K562 (cell line): ENCODE measurements around the gene IGF2BP1. TPM values are rescaled to one million over a fixed set of nuclear protein-coding genes. Genes with fewer than 3 reads are reported as not detected.

Source experiments
- ATAC-seq: fragments of 200-7000 bp; cut with Tn5 transposase; 3 replicates; pipeline ENCODE4 v1.9.1; 2020; ENCODE audit warnings: moderate library complexity
- BruUV-seq: library from RNA; stranded (reverse); fragments of 400-500 nt; replicated peaks from 2 replicates; lab custom pipeline; 2021; lab: Mats Ljungman, UMichigan
- CTCF ChIA-PET: fragments of 300-600 bp; formaldehyde crosslinking; extraction: SDS; loops from one replicate; lab custom pipeline; 2021; ENCODE audit warnings: low intra/inter-chr PET ratio; lab: Yijun Ruan, JAX
- POLR2A ChIA-PET: fragments of 300-600, 350-650 bp; sonication (Branson Sonifier 250); formaldehyde crosslinking; extraction: SDS; loops from one replicate; lab custom pipeline; 2021; ENCODE audit warnings: antibody characterized with exemption, inconsistent platforms; lab: Yijun Ruan, JAX
- DNase-seq, 4 experiments: peaks; one replicate each; pipeline versions ENCODE4 v3.0.0 to v3.0.0-alpha.2; 2011 to 2018; ENCODE audit warnings: low spot score in 3 of 4, mixed read lengths in 3 of 4; ENCODE audit errors: extremely low read depth in 1 of 4
- FAIRE-seq: peaks from 2 replicates; lab custom pipeline; 2011; peaks lifted over from hg19 to GRCh38; lab: Jason Lieb, UNC
- H2AFZ ChIP-seq: 2 replicates; pipeline ENCODE4 v1.6.0; 2011; ENCODE audit warnings: low read depth, low read length, control low read depth, inconsistent platforms
- H3K27ac ChIP-seq: fragments of 200-600 bp; 3 replicates; pipeline ENCODE4 v1.8.0; 2011; ENCODE audit warnings: low read depth, mild to moderate bottlenecking, control low read depth, inconsistent platforms, low read length, moderate library complexity, mixed read lengths; ENCODE audit errors: extremely low read depth
- H3K27me3 ChIP-seq, 2 experiments: fragments of 300-600 bp in 1 of 2; 2 replicates in 1 of 2; 3 replicates in 1 of 2; pipeline versions ENCODE4 v1.6.0 to v1.8.0; 2011; ENCODE audit warnings: inconsistent platforms in 2 of 2, low read length in 2 of 2, mild to moderate bottlenecking in 1 of 2, mixed read lengths in 1 of 2, moderate library complexity in 1 of 2; ENCODE audit not compliant: control insufficient read depth in 2 of 2, insufficient read depth in 2 of 2
- H3K36me3 ChIP-seq: fragments of 300-600 bp; 3 replicates; pipeline ENCODE4 v1.8.0; 2011; ENCODE audit warnings: mild to moderate bottlenecking, low read length, inconsistent platforms; ENCODE audit not compliant: control insufficient read depth, insufficient read depth
- H3K4me1 ChIP-seq, 2 experiments: fragments of 200-600 bp in 1 of 2; replicated peaks in 1 of 2; 2 replicates in 1 of 2; 3 replicates in 1 of 2; pipeline versions ENCODE4 v1.5.1 to v1.8.0; 2011; ENCODE audit warnings: inconsistent platforms in 2 of 2, low read length in 2 of 2, mild to moderate bottlenecking in 1 of 2, mixed read lengths in 1 of 2, moderate library complexity in 1 of 2; ENCODE audit not compliant: control insufficient read depth in 2 of 2, insufficient read depth in 2 of 2
- H3K4me2 ChIP-seq: 2 replicates; pipeline ENCODE4 v1.6.1; 2011; ENCODE audit warnings: low read length, control low read depth, inconsistent platforms, mixed read lengths; ENCODE audit not compliant: insufficient read depth
- H3K4me3 ChIP-seq: fragments of 200-600 bp; sonication (generic), shearing (Covaris generic); 2 replicates; pipeline ENCODE4 v1.5.1; 2016; ENCODE audit warnings: control low read depth, inconsistent platforms
- H3K79me2 ChIP-seq: fragments of 200-600 bp; 3 replicates; pipeline ENCODE4 v1.8.0; 2011; ENCODE audit warnings: low read length, inconsistent platforms; ENCODE audit not compliant: control insufficient read depth, insufficient read depth
- H3K9ac ChIP-seq, 2 experiments: 2 replicates each; pipeline versions ENCODE4 v1.6.0 to v1.6.1; 2011; ENCODE audit warnings: low read depth in 2 of 2, low read length in 2 of 2, control low read depth in 1 of 2, inconsistent platforms in 1 of 2, mild to moderate bottlenecking in 1 of 2, mixed read lengths in 1 of 2; ENCODE audit not compliant: insufficient read depth in 1 of 2
- H3K9me1 ChIP-seq: one replicate; pipeline ENCODE4 v1.6.0; 2011; ENCODE audit warnings: inconsistent platforms, mild to moderate bottlenecking, low read length, moderate library complexity; ENCODE audit not compliant: control insufficient read depth, insufficient read depth
- H3K9me3 ChIP-seq: replicated peaks from 2 replicates; pipeline ENCODE4 v1.5.1; 2011; ENCODE audit warnings: low read depth, low read length, inconsistent platforms; ENCODE audit not compliant: control insufficient read depth, insufficient read depth
- H4K20me1 ChIP-seq: replicated peaks from 2 replicates; pipeline ENCODE4 v1.6.1; 2011; ENCODE audit warnings: low read length, inconsistent platforms, mixed read lengths; ENCODE audit not compliant: control insufficient read depth, insufficient read depth
- BCOR ChIP-seq: fragments of 450-650 bp; IDR thresholded peaks from 2 replicates; pipeline ENCODE4 v1.6.1; 2016
- CEBPB ChIP-seq: fragments of 450-650 bp; IDR thresholded peaks from 2 replicates; pipeline ENCODE4 v1.6.1; 2016; ENCODE audit warnings: missing genetic modification characterization, missing compliant biosample characterization
- DACH1 ChIP-seq: fragments of 450-650 bp; IDR thresholded peaks from 2 replicates; pipeline ENCODE4 v1.6.1; 2018; ENCODE audit not compliant: partially characterized antibody
- FOXM1 ChIP-seq, 2 experiments: fragments of 450-650 bp in 1 of 2; sonication (generic) in 1 of 2; formaldehyde crosslinking in 1 of 2; IDR thresholded peaks; 2 replicates each; pipeline versions ENCODE4 v1.6.1 to v1.9.0; 2017 to 2022; ENCODE audit warnings: low read depth in 2 of 2, mild to moderate bottlenecking in 2 of 2, missing genetic modification reagents in 1 of 2, moderate library complexity in 1 of 2
- HNRNPK ChIP-seq: fragments of 200-400 bp; formaldehyde crosslinking; IDR thresholded peaks from one replicate; pipeline ENCODE4 v1.6.1; 2018; ENCODE audit warnings: mild to moderate bottlenecking, low read depth, low read length; ENCODE audit not compliant: poor library complexity, severe bottlenecking
- MXI1 ChIP-seq: IDR thresholded peaks from 2 replicates; pipeline ENCODE4 v1.6.1; 2011; ENCODE audit warnings: low read depth, mild to moderate bottlenecking, improper control_type of control experiment, low read length
- RAD21 ChIP-seq, 2 experiments: fragments of 250-450 bp in 1 of 2; fragments of 450-650 bp in 1 of 2; sonication (Bioruptor Pico) in 1 of 2; formaldehyde crosslinking in 1 of 2; IDR thresholded peaks in 1 of 2; conservative IDR thresholded peaks in 1 of 2; 2 replicates each; pipeline versions ENCODE4 v1.4.0 to v1.8.0; 2020 to 2022; ENCODE audit warnings: mild to moderate bottlenecking in 2 of 2, moderate library complexity in 1 of 2
- RBM14 ChIP-seq: fragments of 200-400 bp; formaldehyde crosslinking; IDR thresholded peaks from 2 replicates; pipeline ENCODE4 v1.6.1; 2018; ENCODE audit warnings: low read depth, mild to moderate bottlenecking, low read length, moderate library complexity, borderline replicate concordance; ENCODE audit not compliant: insufficient read depth
- SFPQ ChIP-seq: fragments of 200-400 bp; formaldehyde crosslinking; IDR thresholded peaks from 2 replicates; pipeline ENCODE4 v1.6.1; 2017; ENCODE audit warnings: mild to moderate bottlenecking, low read depth, low read length, moderate library complexity
- SMAD3 ChIP-seq: fragments of 450-650 bp; formaldehyde crosslinking; conservative IDR thresholded peaks from 2 replicates; pipeline ENCODE4 v1.4.0; 2020; ENCODE audit warnings: mild to moderate bottlenecking
- SMARCB1 ChIP-seq: IDR thresholded peaks from 2 replicates; pipeline ENCODE4 v1.6.1; 2011; ENCODE audit warnings: improper control_type of control experiment, low read depth; ENCODE audit not compliant: insufficient read length
- USF2 ChIP-seq: sonication (generic); formaldehyde crosslinking; IDR thresholded peaks from 2 replicates; pipeline ENCODE4 v1.5.0; 2020; ENCODE audit warnings: missing genetic modification reagents
- ZNF324 ChIP-seq: fragments of 250-450 bp; sonication (Bioruptor Pico); IDR thresholded peaks from 2 replicates; pipeline ENCODE4 v1.4.0; 2020; ENCODE audit warnings: mild to moderate bottlenecking
- ZNF695 ChIP-seq: fragments of 450-650 bp; formaldehyde crosslinking; IDR thresholded peaks from 2 replicates; pipeline ENCODE4 v1.4.0; 2020; ENCODE audit warnings: mild to moderate bottlenecking, moderate library complexity
- ZNF785 ChIP-seq: fragments of 250-450 bp; sonication (Bioruptor Pico); IDR thresholded peaks from 2 replicates; pipeline ENCODE4 v1.4.0; 2020; ENCODE audit warnings: mild to moderate bottlenecking
- WGBS: fragments of 100-300 bp; shearing (Covaris generic); methylation state at CpG from one replicate; pipeline ENCODE4 v1.1.6; 2016; ENCODE audit warnings: low coverage, mixed read lengths; ENCODE audit not compliant: insufficient coverage; ENCODE audit errors: missing lambda C conversion rate; 5-methylcytosine and 5-hydroxymethylcytosine counted together
- in situ Hi-C: fragments of 300-500 bp; cut with MboI; formaldehyde crosslinking; loops from 4 replicates; pipeline ENCODE4 v1.15.0; 2018; ENCODE audit warnings: inconsistent platforms, mixed read lengths
- intact Hi-C: fragments of 100-400 bp; cut with micrococcal nuclease; formaldehyde crosslinking; loops from 2 replicates; pipeline ENCODE4 v1.14.2; 2022
- polyA plus RNA-seq, 8 experiments: library from polyadenylated mRNA; depleted of rRNA in 4 of 8; stranded (reverse) in 5 of 8; unstranded in 3 of 8; fragments of >200 nt; fragmentation: Nextera tagmentation in 2 of 8; fragmentation: Illumina TruSeq in 1 of 8; extraction: Ambion mirVana in 2 of 8; extraction: Trizol in 1 of 8; gene quantifications; 2 replicates each; pipeline versions ENCODE4 v1.2.1 to v1.2.3, GENCODE V29; 2011 to 2014; ENCODE audit warnings: inconsistent platforms in 1 of 8, missing spikeins in 1 of 8
- total RNA-seq, 7 experiments: library from RNA; depleted of rRNA in 6 of 7; stranded (reverse); fragments of >200 nt in 6 of 7; fragmentation: Illumina TruSeq in 2 of 7; extraction: Trizol in 2 of 7; gene quantifications; 2 replicates each; pipeline versions ENCODE4 v1.2.1 to v1.2.3, GENCODE V29; 2011 to 2021; ENCODE audit warnings: low replicate concordance in 1 of 7

The IGF2BP1 gene
- total and polyA plus RNA-seq, 9 of the 15 experiments (the other 6 are each of a cell fraction or from before 2014, with no cell fraction given) = 13.0 to 318 (median 53.6) TPM

- H3K27ac ChIP-seq = no peak overlapping the region
- in situ Hi-C loops (no loop called here), intact Hi-C loops (no loop called here)
- no peaks in the 10 kb centered on the region for H3K9me1 ChIP-seq
- no peaks in the 10 kb centered on the region for H3K79me2 ChIP-seq
- CTCF ChIA-PET = no interaction called here
- no peak for DNase-seq
- no TSS peak for BruUV-seq
- peaks cover 0 to 28% of the 10 kb centered on the region in 2 experiments; a peak in 4 of 5 replicates for H3K4me1 ChIP-seq
- TF ChIP-seq USF2 (peak; percentile 31), SMAD3 (CRISPR knock-in tag) (no peak), MXI1 (no peak), DACH1 (no peak), RBM14 (no peak), ZNF785 (CRISPR knock-in tag) (no peak), CEBPB (tag) (0 out of 2 replicates have a peak, but pooled peaks have one; percentile 10), ZNF324 (no peak), BCOR (no peak), SMARCB1 (no peak), FOXM1 (IDR thresholded peaks at IDR 0.05; ENCODE audit: low read depth) (no peak), FOXM1 (CRISPR knock-in tag; IDR thresholded peaks at IDR 0.05; ENCODE audit: low read depth) (no peak), ZNF695 (no peak), HNRNPK (no peak), RAD21 (CRISPR knock-in tag; conservative IDR thresholded peaks at IDR 0.05 in 1 of 2, IDR thresholded peaks at IDR 0.05 in 1 of 2) (no peak), SFPQ (no peak)
- no peaks in the 10 kb centered on the region for H4K20me1 ChIP-seq
- POLR2A ChIA-PET = interaction anchor here (1.1 kb wide), 1 partner anchor 10 kb away, joined by 3 read pairs; no protein-coding TSS in a partner anchor
- H3K9ac ChIP-seq = no peak overlapping the region
- no peak overlapping the region for H2AFZ ChIP-seq
- H3K9me3 ChIP-seq = no peaks in the 10 kb centered on the region
- FAIRE-seq = no peak
- H3K36me3 ChIP-seq = no peaks in the 10 kb centered on the region
- 33% methylated on average over 8 of the region's 8 CpGs for WGBS
- ATAC-seq = no peak
- no peak overlapping the region for H3K4me3 ChIP-seq
- H3K4me2 ChIP-seq = no peak overlapping the region
- H3K27me3 ChIP-seq = 0 out of 5 replicates have a peak, but pooled peaks cover 0 to 4% of the 10 kb centered on the region in 2 experiments
These were observed 107.4 kb downstream of the IGF2BP1 start for GRCh38 chr17:49104511-49105074.
